Ascending aorta (tissue), 2 donors: ENCODE data around the gene AGPS. TPM values are rescaled to one million over a fixed set of nuclear protein-coding genes. Genes with fewer than 3 reads are reported as not detected.

Source experiments
- DNase-seq, 2 donors: peaks; one replicate each; pipeline ENCODE4 v3.0.0-alpha.2; 2019; ENCODE audit warnings: low spot score in 2 of 2
- H3K27ac ChIP-seq, 2 donors: fragments of 200-600 bp; sonication (generic); one replicate each; pipeline ENCODE4 v1.5.1; 2016 to 2017; ENCODE audit warnings: mild to moderate bottlenecking in 1 of 2
- H3K27me3 ChIP-seq: fragments of 200-600 bp; sonication (generic); one replicate; pipeline ENCODE4 v1.5.1; 2017
- H3K36me3 ChIP-seq, 2 donors: fragments of 200-600 bp; sonication (generic); one replicate each; pipeline ENCODE4 v1.5.1; 2016
- H3K4me1 ChIP-seq, 2 donors: fragments of 200-600 bp; sonication (generic); one replicate each; pipeline ENCODE4 v1.5.1; 2016 to 2017; ENCODE audit warnings: mild to moderate bottlenecking in 1 of 2
- H3K4me3 ChIP-seq, 2 donors: fragments of 200-600 bp; sonication (generic); one replicate each; pipeline ENCODE4 v1.5.1; 2016 to 2017; ENCODE audit warnings: mild to moderate bottlenecking in 1 of 2
- H3K9me3 ChIP-seq, 2 donors: fragments of 200-600 bp; sonication (generic); one replicate each; pipeline ENCODE4 v1.5.1; 2016
- CTCF ChIP-seq, 3 experiments: fragments of 200-600 bp in 2 of 3; fragments of 450-650 bp in 1 of 3; sonication (generic) in 2 of 3; IDR thresholded peaks; one replicate each; pipeline ENCODE4 v1.5.1; 2016 to 2019; ENCODE audit warnings: antibody characterized with exemption in 3 of 3, mild to moderate bottlenecking in 1 of 3, moderate library complexity in 1 of 3
- intact Hi-C: fragments of 100-400 bp; cut with DNase I; formaldehyde crosslinking; loops from one replicate; pipeline ENCODE4 v1.15.1; 2023
- total RNA-seq: library from RNA; depleted of rRNA; stranded (reverse); fragments of >200 nt; gene quantifications from one replicate; pipeline ENCODE4 v1.1.0, GENCODE V29; 2016

Gene AGPS
- total RNA-seq, 1 donor from 2014 or later, result 15.9 TPM

GRCh38 chr2:177541258-177541991 is 148.9 kb downstream of the AGPS start:
- intact Hi-C loops, result no loop called here
- no peak for DNase-seq
- Histone ChIP-seq H3K36me3 (no peaks in the 10 kb centered on the region), H3K4me3 (no peak overlapping the region), H3K9me3 (no peaks in the 10 kb centered on the region), H3K27me3 (no peaks in the 10 kb centered on the region), H3K27ac (no peak overlapping the region), H3K4me1 (no peaks in the 10 kb centered on the region)
- TF ChIP-seq CTCF (IDR thresholded peaks at IDR 0.05), result no peak

GRCh38 chr2:177542396-177542795 is 149.8 kb downstream of the AGPS start:
- intact Hi-C loops, result no loop called here
- no peak for TF ChIP-seq CTCF (IDR thresholded peaks at IDR 0.05)
- Histone ChIP-seq H3K9me3 (no peaks in the 10 kb centered on the region), H3K4me3 (no peak overlapping the region), H3K4me1 (no peaks in the 10 kb centered on the region), H3K36me3 (no peaks in the 10 kb centered on the region), H3K27me3 (no peaks in the 10 kb centered on the region), H3K27ac (no peak overlapping the region)
- no peak for DNase-seq

GRCh38 chr2:177543007-177543760 is 150.6 kb downstream of the AGPS start:
- no peak overlapping the region for H3K27ac ChIP-seq

GRCh38 chr2:177545143-177545542 is 152.6 kb downstream of the AGPS start:
- H3K36me3 ChIP-seq, result no peaks in the 10 kb centered on the region
- no peaks in the 10 kb centered on the region for H3K27me3 ChIP-seq
- no peak overlapping the region for H3K27ac ChIP-seq
- no peaks in the 10 kb centered on the region for H3K9me3 ChIP-seq
- DNase-seq, result no peak
- intact Hi-C loops, result no loop called here
- TF ChIP-seq CTCF (IDR thresholded peaks at IDR 0.05), result no peak
- H3K4me3 ChIP-seq, result no peak overlapping the region
- no peaks in the 10 kb centered on the region for H3K4me1 ChIP-seq

More at GRCh38 chr2:177543007-177543760, 150.6 kb downstream of the AGPS start:
- no peak for TF ChIP-seq CTCF (IDR thresholded peaks at IDR 0.05)
- Histone ChIP-seq H3K4me1 (no peaks in the 10 kb centered on the region), H3K4me3 (no peak overlapping the region), H3K9me3 (no peaks in the 10 kb centered on the region), H3K27me3 (no peaks in the 10 kb centered on the region), H3K36me3 (no peaks in the 10 kb centered on the region)
- DNase-seq, result no peak
- intact Hi-C loops, result no loop called here

GRCh38 chr2:177545981-177546585 is 153.5 kb downstream of the AGPS start:
- Histone ChIP-seq H3K27ac (no peak overlapping the region), H3K9me3 (no peaks in the 10 kb centered on the region), H3K27me3 (no peaks in the 10 kb centered on the region), H3K36me3 (no peaks in the 10 kb centered on the region), H3K4me3 (no peak overlapping the region), H3K4me1 (no peaks in the 10 kb centered on the region)
- no peak for TF ChIP-seq CTCF (IDR thresholded peaks at IDR 0.05)
- intact Hi-C loops, result no loop called here
- no peak for DNase-seq
